ENCODE data around the gene INPP1.

DNA sequence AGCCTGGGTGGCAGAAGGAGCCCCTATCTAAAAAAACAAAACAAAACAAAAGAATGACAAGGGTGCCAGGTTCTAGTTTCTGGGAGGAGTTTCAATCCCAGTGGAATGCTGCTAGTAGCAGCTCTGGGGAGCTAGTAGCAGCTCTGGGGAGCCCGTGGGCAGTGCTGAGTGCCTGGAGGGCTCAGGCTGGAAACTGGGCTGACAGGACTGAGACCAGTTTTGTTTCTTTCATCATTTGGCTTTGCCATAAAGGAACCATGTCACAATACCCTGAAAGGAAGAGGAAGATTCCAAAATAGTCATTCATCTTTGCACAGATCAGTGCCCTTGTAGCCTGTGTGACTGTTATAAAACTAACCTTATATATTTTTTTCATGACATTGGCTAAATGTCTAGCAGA, 75.3 kb downstream of the INPP1 start:
- TF ChIP-seq, protein P1, sequence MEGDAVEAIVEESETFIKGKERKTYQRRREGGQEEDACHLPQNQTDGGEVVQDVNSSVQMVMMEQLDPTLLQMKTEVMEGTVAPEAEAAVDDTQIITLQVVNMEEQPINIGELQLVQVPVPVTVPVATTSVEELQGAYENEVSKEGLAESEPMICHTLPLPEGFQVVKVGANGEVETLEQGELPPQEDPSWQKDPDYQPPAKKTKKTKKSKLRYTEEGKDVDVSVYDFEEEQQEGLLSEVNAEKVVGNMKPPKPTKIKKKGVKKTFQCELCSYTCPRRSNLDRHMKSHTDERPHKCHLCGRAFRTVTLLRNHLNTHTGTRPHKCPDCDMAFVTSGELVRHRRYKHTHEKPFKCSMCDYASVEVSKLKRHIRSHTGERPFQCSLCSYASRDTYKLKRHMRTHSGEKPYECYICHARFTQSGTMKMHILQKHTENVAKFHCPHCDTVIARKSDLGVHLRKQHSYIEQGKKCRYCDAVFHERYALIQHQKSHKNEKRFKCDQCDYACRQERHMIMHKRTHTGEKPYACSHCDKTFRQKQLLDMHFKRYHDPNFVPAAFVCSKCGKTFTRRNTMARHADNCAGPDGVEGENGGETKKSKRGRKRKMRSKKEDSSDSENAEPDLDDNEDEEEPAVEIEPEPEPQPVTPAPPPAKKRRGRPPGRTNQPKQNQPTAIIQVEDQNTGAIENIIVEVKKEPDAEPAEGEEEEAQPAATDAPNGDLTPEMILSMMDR (IDR thresholded peaks at IDR 0.05; ENCODE audit: low read depth, low read length, poor library complexity, severe bottlenecking): no peak
- no peak for TF ChIP-seq EZH2phosphoT487 (IDR thresholded peaks at IDR 0.05; ENCODE audit: borderline replicate concordance, low read length)

All from DOHH2 (cell line).